Fibroblast of pulmonary artery (primary cell): ENCODE results near the gene ZNF765.
"Not testable (repeated sequence)": the region's sequence is repeated elsewhere in the genome, so short reads cannot be mapped to it uniquely, and the experiment has no call there.

Experiments
- DNase-seq: peaks from one replicate; pipeline ENCODE4 v3.0.0-alpha.2; 2010; ENCODE audit warnings: low read depth
- H3K4me3 ChIP-seq: replicated peaks from 2 replicates; pipeline ENCODE4 v1.5.1; 2011; ENCODE audit warnings: low read depth, mild to moderate bottlenecking, control low read depth, low read length, moderate library complexity
- CTCF ChIP-seq: IDR thresholded peaks from 2 replicates; pipeline ENCODE4 v1.5.1; 2011; ENCODE audit warnings: mild to moderate bottlenecking, control low read depth, low read length, inconsistent platforms; ENCODE audit errors: missing control alignments

The ZNF765 gene

DNA sequence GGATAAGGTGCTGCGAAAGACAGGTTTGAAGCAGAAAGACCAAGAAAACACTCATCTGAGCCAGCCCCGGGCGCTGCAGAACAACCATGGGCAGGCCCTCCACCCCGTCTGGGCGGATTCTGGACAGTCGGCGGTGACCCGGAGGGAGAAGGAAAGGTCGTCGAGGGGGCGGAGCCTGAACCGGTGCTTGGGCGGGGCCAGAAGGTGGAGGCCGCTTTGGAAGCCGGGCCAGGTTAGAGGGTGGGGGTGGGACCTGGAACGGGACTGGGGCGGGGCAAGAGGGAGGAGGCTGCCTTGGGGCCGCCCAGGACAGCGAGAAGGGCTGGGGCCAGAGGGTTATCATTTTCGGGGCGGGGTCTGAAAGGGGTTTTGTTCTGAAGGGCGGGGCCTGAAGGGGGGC is 5.0 kb upstream of the ZNF765 start:
- no peak for DNase-seq
- TF ChIP-seq CTCF, result no peak
- H3K4me3 ChIP-seq, result no peak overlapping the region

GRCh38 chr19:53394522-53394973 is 401 bp upstream of the ZNF765 start:
- no peak for TF ChIP-seq CTCF
- H3K4me3 ChIP-seq, result peak overlapping the region; percentile 92

GRCh38 chr19:53395840-53396524 is 1.0 kb downstream of the ZNF765 start:
- H3K4me3 ChIP-seq, result peak overlapping the region; percentile 92
- not testable (repeated sequence) for DNase-seq

More at GRCh38 chr19:53394522-53394973, 401 bp upstream of the ZNF765 start:
- no peak for DNase-seq

- no peak for TF ChIP-seq CTCF
- no peak for DNase-seq
- H3K4me3 ChIP-seq, result peak overlapping the region; percentile 92
Measured at GRCh38 chr19:53396525-53396868, 1.5 kb downstream of the ZNF765 start.

DNA sequence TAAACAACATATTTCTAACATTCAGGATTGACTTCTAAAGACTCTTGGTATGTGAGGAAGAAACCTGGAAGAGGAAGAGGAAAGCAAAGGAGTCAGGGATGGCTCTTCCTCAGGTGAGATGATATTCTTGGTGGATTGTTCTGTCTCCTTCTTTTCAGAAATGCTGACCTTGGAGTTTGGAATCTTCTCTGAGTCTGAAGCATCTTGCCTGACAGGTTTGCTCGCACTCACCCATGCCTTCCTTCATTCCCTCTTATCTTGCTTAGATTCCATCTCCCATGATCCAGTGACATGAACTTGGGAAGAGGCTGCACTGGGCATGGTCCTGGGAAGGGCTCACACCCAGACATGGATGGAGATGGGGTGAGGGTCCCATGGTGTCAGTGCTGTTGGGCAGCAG is 3.0 kb downstream of the ZNF765 start:
- H3K4me3 ChIP-seq, DNase-seq: not testable (repeated sequence)

GRCh38 chr19:53409505-53410204 is 14.7 kb downstream of the ZNF765 start:
- no peak for TF ChIP-seq CTCF
- H3K4me3 ChIP-seq, result no peak overlapping the region
- DNase-seq, result no peak

GRCh38 chr19:53420520-53421315 is 25.8 kb downstream of the ZNF765 start:
- H3K4me3 ChIP-seq, DNase-seq: not testable (repeated sequence)

- no peak overlapping the region for H3K4me3 ChIP-seq
- no peak for TF ChIP-seq CTCF
- DNase-seq, result no peak
Measured at GRCh38 chr19:53422551-53422950, 27.6 kb downstream of the ZNF765 start.

- not testable (repeated sequence) for H3K4me3 ChIP-seq
- DNase-seq, result peak; percentile 39
Measured at GRCh38 chr19:53423074-53423473, 28.1 kb downstream of the ZNF765 start.

DNA sequence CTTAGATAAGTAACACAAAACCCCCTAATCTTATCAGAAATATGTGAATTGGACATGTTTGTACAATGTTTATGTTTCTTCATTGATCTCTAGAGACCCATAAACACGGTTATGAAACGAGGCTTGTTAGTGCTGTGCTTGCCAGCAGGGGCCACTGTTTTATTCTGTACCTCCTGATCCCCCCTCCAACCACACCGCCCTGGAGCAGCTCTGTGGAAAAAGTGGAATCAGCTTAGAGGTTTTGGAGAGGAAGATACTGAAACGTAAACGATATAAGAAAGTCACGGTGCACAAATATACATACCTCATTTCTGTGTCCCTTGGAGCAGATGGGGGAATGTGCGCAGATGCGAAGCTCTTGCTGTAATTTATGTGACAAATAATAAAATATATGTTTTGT is 28.7 kb downstream of the ZNF765 start:
- not testable (repeated sequence) for DNase-seq, H3K4me3 ChIP-seq
